Muscle of leg (tissue), 11 donors: ENCODE results near the gene CCDC137. TPM values are rescaled to one million over a fixed set of nuclear protein-coding genes. Genes with fewer than 3 reads are reported as not detected.

Experiments
- DNase-seq: peaks from one replicate; pipeline ENCODE4 v3.0.0; 2013
- H3K27ac ChIP-seq: one replicate; pipeline ENCODE4 v1.5.1; 2013; ENCODE audit warnings: mild to moderate bottlenecking, low read length, control low read depth
- H3K27me3 ChIP-seq: one replicate; pipeline ENCODE4 v1.6.1; 2013; ENCODE audit warnings: low read length; ENCODE audit not compliant: control insufficient read depth, insufficient read depth
- H3K36me3 ChIP-seq: one replicate; pipeline ENCODE4 v1.6.1; 2013; ENCODE audit warnings: low read length; ENCODE audit not compliant: control insufficient read depth, insufficient read depth
- H3K4me1 ChIP-seq: one replicate; pipeline ENCODE4 v1.6.1; 2013; ENCODE audit warnings: low read length; ENCODE audit not compliant: control insufficient read depth, insufficient read depth
- H3K4me3 ChIP-seq: one replicate; pipeline ENCODE4 v1.5.1; 2013; ENCODE audit warnings: low read length, control low read depth
- H3K9me3 ChIP-seq: replicated peaks from 2 replicates; pipeline ENCODE4 v1.6.1; 2013; ENCODE audit warnings: low read depth, low read length; ENCODE audit not compliant: control insufficient read depth
- WGBS: methylation state at CpG from one replicate; pipeline ENCODE4 v1.1.5; 2013; ENCODE audit warnings: missing lambda C conversion rate; ENCODE audit not compliant: insufficient coverage; 5-methylcytosine and 5-hydroxymethylcytosine counted together
- polyA plus RNA-seq, 8 donors: library from polyadenylated mRNA; unstranded; fragments of 120-200 nt; gene quantifications; one replicate each; pipeline versions ENCODE4 v1.2.1 to v1.2.3, GENCODE V29; 2013; ENCODE audit warnings: inconsistent platforms in 1 of 8, low replicate concordance in 1 of 8; ENCODE audit not compliant: insufficient read length in 8 of 8, insufficient read depth in 1 of 8
- total RNA-seq: library from RNA; stranded (reverse); fragments of 120-200 nt; gene quantifications from one replicate; pipeline ENCODE4 v1.2.4, GENCODE V29; 2013

The CCDC137 gene
- total and polyA plus RNA-seq, 9 donors, result 9.1 to 18.0 (median 15.5) TPM

- peaks cover 2% of the 10 kb centered on the region for H3K36me3 ChIP-seq
- WGBS, result 83% methylated on average over 29 of the region's 32 CpGs
- H3K27me3 ChIP-seq, result peaks cover 12% of the 10 kb centered on the region
- DNase-seq, result no peak
- H3K9me3 ChIP-seq, result no peaks in the 10 kb centered on the region
- no peak overlapping the region for H3K4me3 ChIP-seq
- H3K27ac ChIP-seq, result no peak overlapping the region
- peaks cover 35% of the 10 kb centered on the region for H3K4me1 ChIP-seq
These were observed 48.8 kb downstream of the CCDC137 start for GRCh38 chr17:81715107-81715871.

- H3K4me1 ChIP-seq, result peaks cover 27% of the 10 kb centered on the region
- no peaks in the 10 kb centered on the region for H3K9me3 ChIP-seq
These were observed 49.5 kb downstream of the CCDC137 start for GRCh38 chr17:81715872-81716673.

GRCh38 chr17:81716674-81716996, 50.1 kb downstream of the CCDC137 start:
- H3K36me3 ChIP-seq, result peaks cover 2% of the 10 kb centered on the region
- WGBS, result 91% methylated on average over 9 of the region's 12 CpGs
- H3K27ac ChIP-seq, result no peak overlapping the region
- no peak for DNase-seq
- H3K9me3 ChIP-seq, result no peaks in the 10 kb centered on the region
- H3K4me3 ChIP-seq, result no peak overlapping the region
- no peaks in the 10 kb centered on the region for H3K27me3 ChIP-seq
- H3K4me1 ChIP-seq, result peaks cover 22% of the 10 kb centered on the region

More at GRCh38 chr17:81715872-81716673, 49.5 kb downstream of the CCDC137 start:
- Histone ChIP-seq H3K36me3 (peaks cover 2% of the 10 kb centered on the region), H3K27ac (no peak overlapping the region), H3K27me3 (peaks cover 4% of the 10 kb centered on the region), H3K4me3 (no peak overlapping the region)
- WGBS, result 89% methylated on average over 38 of the region's 43 CpGs
- no peak for DNase-seq

- 95% methylated on average over 23 of the region's 25 CpGs for WGBS
- peaks cover 2% of the 10 kb centered on the region for H3K36me3 ChIP-seq
- no peak overlapping the region for H3K4me3 ChIP-seq
- no peak overlapping the region for H3K27ac ChIP-seq
- H3K4me1 ChIP-seq, result peaks cover 23% of the 10 kb centered on the region
- no peaks in the 10 kb centered on the region for H3K9me3 ChIP-seq
- no peaks in the 10 kb centered on the region for H3K27me3 ChIP-seq
- DNase-seq, result no peak
These were observed 50.7 kb downstream of the CCDC137 start for GRCh38 chr17:81717049-81717765.

GRCh38 chr17:81717766-81718089, 51.2 kb downstream of the CCDC137 start:
- no peak for DNase-seq
- 94% methylated on average over 6 of the region's 9 CpGs for WGBS

GRCh38 chr17:81719410-81720266, 53.1 kb downstream of the CCDC137 start:
- Histone ChIP-seq H3K9me3 (no peaks in the 10 kb centered on the region), H3K4me1 (peaks cover 7% of the 10 kb centered on the region), H3K27me3 (peaks cover 5% of the 10 kb centered on the region), H3K4me3 (no peak overlapping the region), H3K27ac (no peak overlapping the region), H3K36me3 (peaks cover 2% of the 10 kb centered on the region)
- 85% methylated on average over 27 of the region's 33 CpGs for WGBS
- no peak for DNase-seq

More at GRCh38 chr17:81717766-81718089, 51.2 kb downstream of the CCDC137 start:
- H3K4me3 ChIP-seq, result no peak overlapping the region
- no peaks in the 10 kb centered on the region for H3K27me3 ChIP-seq
- peaks cover 21% of the 10 kb centered on the region for H3K4me1 ChIP-seq
- no peaks in the 10 kb centered on the region for H3K9me3 ChIP-seq
- peaks cover 2% of the 10 kb centered on the region for H3K36me3 ChIP-seq
- H3K27ac ChIP-seq, result no peak overlapping the region

GRCh38 chr17:81720267-81721071, 53.9 kb downstream of the CCDC137 start:
- Histone ChIP-seq H3K4me3 (no peak overlapping the region), H3K4me1 (peaks cover 7% of the 10 kb centered on the region), H3K27ac (no peak overlapping the region), H3K27me3 (peaks cover 8% of the 10 kb centered on the region), H3K36me3 (peaks cover 2% of the 10 kb centered on the region), H3K9me3 (no peaks in the 10 kb centered on the region)
- DNase-seq, result no peak
- 80% methylated on average over 17 of the region's 33 CpGs for WGBS

- Histone ChIP-seq H3K4me3 (no peak overlapping the region), H3K4me1 (peaks cover 7% of the 10 kb centered on the region), H3K27ac (no peak overlapping the region), H3K27me3 (peaks cover 8% of the 10 kb centered on the region), H3K9me3 (no peaks in the 10 kb centered on the region), H3K36me3 (peaks cover 2% of the 10 kb centered on the region)
- 66% methylated on average over 8 of the region's 10 CpGs for WGBS
- no peak for DNase-seq
These were observed 55.9 kb downstream of the CCDC137 start for GRCh38 chr17:81722184-81723120.
